Stimulated activated memory B cell treated with anti-CD40 and anti-IgM and Interleukin-4, amounts not matched to agents 10 μg/mL and 1 μg/mL and 100 μg/mL, for 72 hours (primary cell): ENCODE results near the gene ATP1A2.
"Not testable (repeated sequence)": the region's sequence is repeated elsewhere in the genome, so short reads cannot be mapped to it uniquely, and the experiment has no call there.

ENCODE experiments used
- ATAC-seq: fragments of 150-1000 bp; cut with Tn5 transposase; 2 replicates; pipeline ENCODE4 v1.10.0; 2021
- H3K27ac Mint-ChIP-seq: one replicate; pipeline ENCODE4 v1.8.0; 2022; ENCODE audit warnings: mild to moderate bottlenecking, mixed read lengths
- H3K27me3 Mint-ChIP-seq: one replicate; pipeline ENCODE4 v1.8.0; 2022; ENCODE audit warnings: mixed read lengths
- H3K36me3 Mint-ChIP-seq: one replicate; pipeline ENCODE4 v1.8.0; 2022; ENCODE audit warnings: mixed read lengths
- H3K4me1 Mint-ChIP-seq: one replicate; pipeline ENCODE4 v1.8.0; 2022; ENCODE audit warnings: mixed read lengths
- H3K4me3 Mint-ChIP-seq: one replicate; pipeline ENCODE4 v1.8.0; 2022; ENCODE audit warnings: mild to moderate bottlenecking, moderate library complexity, mixed read lengths
- H3K9me3 Mint-ChIP-seq: one replicate; pipeline ENCODE4 v1.8.0; 2022; ENCODE audit warnings: mixed read lengths

Gene ATP1A2

GRCh38 chr1:160105155-160105554 lies 10.4 kb upstream of the ATP1A2 start:
- ATAC-seq, result no peak
- no peak overlapping the region for H3K27ac Mint-ChIP-seq
- H3K9me3 Mint-ChIP-seq, result no peaks in the 10 kb centered on the region
- H3K4me1 Mint-ChIP-seq, result peaks cover 25% of the 10 kb centered on the region
- peaks cover 8% of the 10 kb centered on the region for H3K27me3 Mint-ChIP-seq
- no peak overlapping the region for H3K4me3 Mint-ChIP-seq
- no peaks in the 10 kb centered on the region for H3K36me3 Mint-ChIP-seq

GRCh38 chr1:160107512-160107911 lies 8.0 kb upstream of the ATP1A2 start:
- peaks cover 14% of the 10 kb centered on the region for H3K4me1 Mint-ChIP-seq
- H3K27me3 Mint-ChIP-seq, result peaks cover 24% of the 10 kb centered on the region
- no peaks in the 10 kb centered on the region for H3K9me3 Mint-ChIP-seq
- no peak overlapping the region for H3K4me3 Mint-ChIP-seq
- no peaks in the 10 kb centered on the region for H3K36me3 Mint-ChIP-seq
- H3K27ac Mint-ChIP-seq, result no peak overlapping the region
- no peak for ATAC-seq

- no peaks in the 10 kb centered on the region for H3K9me3 Mint-ChIP-seq
- H3K27ac Mint-ChIP-seq, result no peak overlapping the region
- no peaks in the 10 kb centered on the region for H3K36me3 Mint-ChIP-seq
- no peak overlapping the region for H3K4me3 Mint-ChIP-seq
- no peak for ATAC-seq
- peaks cover 39% of the 10 kb centered on the region for H3K27me3 Mint-ChIP-seq
- H3K4me1 Mint-ChIP-seq, result peaks cover 9% of the 10 kb centered on the region
Observed at GRCh38 chr1:160108888-160109662, 6.5 kb upstream of the ATP1A2 start.

- Mint-ChIP-seq H3K36me3 (no peaks in the 10 kb centered on the region), H3K27me3 (peaks cover 44% of the 10 kb centered on the region), H3K27ac (no peak overlapping the region), H3K9me3 (no peaks in the 10 kb centered on the region), H3K4me1 (peaks cover 9% of the 10 kb centered on the region), H3K4me3 (no peak overlapping the region)
- no peak for ATAC-seq
Observed at GRCh38 chr1:160109686-160110085, 5.9 kb upstream of the ATP1A2 start.

- H3K36me3 Mint-ChIP-seq, H3K27ac Mint-ChIP-seq, H3K4me1 Mint-ChIP-seq, H3K9me3 Mint-ChIP-seq, ATAC-seq, H3K4me3 Mint-ChIP-seq: not testable (repeated sequence)
- peaks cover 62% of the 10 kb centered on the region for H3K27me3 Mint-ChIP-seq
Observed at GRCh38 chr1:160111462-160111861, 4.1 kb upstream of the ATP1A2 start.

GRCh38 chr1:160112357-160112756 lies 3.2 kb upstream of the ATP1A2 start:
- peaks cover 62% of the 10 kb centered on the region for H3K27me3 Mint-ChIP-seq
- no peak overlapping the region for H3K4me3 Mint-ChIP-seq
- peaks cover 9% of the 10 kb centered on the region for H3K4me1 Mint-ChIP-seq
- H3K27ac Mint-ChIP-seq, result no peak overlapping the region
- no peaks in the 10 kb centered on the region for H3K36me3 Mint-ChIP-seq
- no peak for ATAC-seq
- H3K9me3 Mint-ChIP-seq, result no peaks in the 10 kb centered on the region

- Mint-ChIP-seq H3K27me3 (peaks cover 69% of the 10 kb centered on the region), H3K9me3 (no peaks in the 10 kb centered on the region), H3K27ac (no peak overlapping the region), H3K4me3 (no peak overlapping the region), H3K4me1 (peaks cover 9% of the 10 kb centered on the region), H3K36me3 (no peaks in the 10 kb centered on the region)
- ATAC-seq, result no peak
Observed at GRCh38 chr1:160113407-160113806, 2.2 kb upstream of the ATP1A2 start.

- Mint-ChIP-seq H3K27me3 (peaks cover 71% of the 10 kb centered on the region), H3K27ac (no peak overlapping the region), H3K4me3 (no peak overlapping the region), H3K36me3 (no peaks in the 10 kb centered on the region), H3K9me3 (no peaks in the 10 kb centered on the region), H3K4me1 (peaks cover 2% of the 10 kb centered on the region)
- no peak for ATAC-seq
Observed at GRCh38 chr1:160114085-160114484, 1.5 kb upstream of the ATP1A2 start.

- Mint-ChIP-seq H3K27ac (no peak overlapping the region), H3K4me1 (no peaks in the 10 kb centered on the region), H3K4me3 (no peak overlapping the region), H3K9me3 (no peaks in the 10 kb centered on the region), H3K36me3 (no peaks in the 10 kb centered on the region), H3K27me3 (peaks cover 71% of the 10 kb centered on the region)
- no peak for ATAC-seq
Observed at GRCh38 chr1:160116283-160117147, 956 bp downstream of the ATP1A2 start.

GRCh38 chr1:160117300-160117699 lies 1.7 kb downstream of the ATP1A2 start:
- Mint-ChIP-seq H3K4me1 (no peaks in the 10 kb centered on the region), H3K27me3 (peaks cover 65% of the 10 kb centered on the region), H3K9me3 (no peaks in the 10 kb centered on the region), H3K36me3 (no peaks in the 10 kb centered on the region), H3K4me3 (no peak overlapping the region), H3K27ac (no peak overlapping the region)
- no peak for ATAC-seq

GRCh38 chr1:160117709-160118183 lies 2.2 kb downstream of the ATP1A2 start:
- H3K4me1 Mint-ChIP-seq, result no peaks in the 10 kb centered on the region
- H3K27me3 Mint-ChIP-seq, result peaks cover 60% of the 10 kb centered on the region
- no peak overlapping the region for H3K27ac Mint-ChIP-seq
- H3K4me3 Mint-ChIP-seq, result no peak overlapping the region
- no peak for ATAC-seq
- H3K36me3 Mint-ChIP-seq, result no peaks in the 10 kb centered on the region
- H3K9me3 Mint-ChIP-seq, result no peaks in the 10 kb centered on the region

- peaks cover 54% of the 10 kb centered on the region for H3K27me3 Mint-ChIP-seq
- no peak overlapping the region for H3K27ac Mint-ChIP-seq
- H3K4me3 Mint-ChIP-seq, result no peak overlapping the region
- H3K36me3 Mint-ChIP-seq, result no peaks in the 10 kb centered on the region
- H3K4me1 Mint-ChIP-seq, result no peaks in the 10 kb centered on the region
- no peak for ATAC-seq
- H3K9me3 Mint-ChIP-seq, result no peaks in the 10 kb centered on the region
Observed at GRCh38 chr1:160118928-160119327, 3.4 kb downstream of the ATP1A2 start.

- Mint-ChIP-seq H3K36me3 (no peaks in the 10 kb centered on the region), H3K27me3 (peaks cover 37% of the 10 kb centered on the region), H3K4me1 (no peaks in the 10 kb centered on the region), H3K4me3 (no peak overlapping the region), H3K9me3 (no peaks in the 10 kb centered on the region), H3K27ac (no peak overlapping the region)
- ATAC-seq, result no peak
Observed at GRCh38 chr1:160120797-160121196, 5.2 kb downstream of the ATP1A2 start.

GRCh38 chr1:160121388-160121787 lies 5.8 kb downstream of the ATP1A2 start:
- Mint-ChIP-seq H3K27ac (no peak overlapping the region), H3K4me1 (no peaks in the 10 kb centered on the region), H3K36me3 (no peaks in the 10 kb centered on the region), H3K27me3 (peaks cover 31% of the 10 kb centered on the region), H3K4me3 (no peak overlapping the region), H3K9me3 (no peaks in the 10 kb centered on the region)
- ATAC-seq, result no peak

- no peak overlapping the region for H3K4me3 Mint-ChIP-seq
- no peaks in the 10 kb centered on the region for H3K36me3 Mint-ChIP-seq
- peaks cover 22% of the 10 kb centered on the region for H3K27me3 Mint-ChIP-seq
- no peak overlapping the region for H3K27ac Mint-ChIP-seq
- H3K9me3 Mint-ChIP-seq, result no peaks in the 10 kb centered on the region
- no peaks in the 10 kb centered on the region for H3K4me1 Mint-ChIP-seq
- ATAC-seq, result no peak
Observed at GRCh38 chr1:160122978-160123495, 7.5 kb downstream of the ATP1A2 start.
